GM23248 (cell line): ENCODE measurements around the gene RGS14. TPM values are rescaled to one million over a fixed set of nuclear protein-coding genes. Genes with fewer than 3 reads are reported as not detected.
"Not testable (repeated sequence)": the region's sequence is repeated elsewhere in the genome, so short reads cannot be mapped to it uniquely, and the experiment has no call there.

Experiments used
- DNase-seq: peaks from one replicate; pipeline ENCODE4 v3.0.0-alpha.2; 2015
- H2AFZ ChIP-seq: fragments of 200-600 bp; sonication (generic); 2 replicates; pipeline ENCODE4 v1.6.1; 2016; ENCODE audit warnings: antibody characterized with exemption
- H3F3A ChIP-seq: fragments of 200-600 bp; sonication (generic); 2 replicates; pipeline ENCODE4 v1.6.1; 2016; ENCODE audit warnings: mild to moderate bottlenecking, antibody characterized with exemption, mixed run types; ENCODE audit not compliant: insufficient read depth
- H3K27ac ChIP-seq: fragments of 200-600 bp; sonication (generic); 2 replicates; pipeline ENCODE4 v1.5.1; 2016; ENCODE audit warnings: mild to moderate bottlenecking
- H3K27me3 ChIP-seq: fragments of 200-600 bp; sonication (generic); replicated peaks from 2 replicates; pipeline ENCODE4 v1.6.1; 2016; ENCODE audit warnings: mild to moderate bottlenecking; ENCODE audit not compliant: insufficient read depth
- H3K36me3 ChIP-seq: fragments of 200-600 bp; sonication (generic); 2 replicates; pipeline ENCODE4 v1.6.1; 2016; ENCODE audit warnings: low read depth, mild to moderate bottlenecking
- H3K4me1 ChIP-seq: fragments of 200-600 bp; sonication (generic); 2 replicates; pipeline ENCODE4 v1.6.1; 2016; ENCODE audit warnings: mild to moderate bottlenecking; ENCODE audit not compliant: insufficient read depth
- H3K4me2 ChIP-seq: fragments of 200-600 bp; sonication (generic); one replicate; pipeline ENCODE4 v1.6.1; 2016; ENCODE audit warnings: mild to moderate bottlenecking; ENCODE audit not compliant: unreplicated experiment
- H3K4me3 ChIP-seq: fragments of 200-600 bp; sonication (generic); 2 replicates; pipeline ENCODE4 v1.5.1; 2016; ENCODE audit warnings: mild to moderate bottlenecking
- H3K79me2 ChIP-seq: fragments of 200-600 bp; sonication (generic); 2 replicates; pipeline ENCODE4 v1.6.1; 2016; ENCODE audit warnings: mild to moderate bottlenecking; ENCODE audit not compliant: insufficient read depth
- H3K9ac ChIP-seq: fragments of 200-600 bp; sonication (generic); 2 replicates; pipeline ENCODE4 v1.6.1; 2016; ENCODE audit warnings: mild to moderate bottlenecking
- H3K9me2 ChIP-seq: fragments of 200-600 bp; sonication (generic); 2 replicates; pipeline ENCODE4 v1.6.1; 2016; ENCODE audit warnings: mixed run types, mild to moderate bottlenecking, moderate library complexity; ENCODE audit not compliant: insufficient read depth
- H3K9me3 ChIP-seq: fragments of 200-600 bp; sonication (generic); one replicate; pipeline ENCODE4 v1.6.1; 2017; ENCODE audit warnings: low read depth
- H4K20me1 ChIP-seq: fragments of 200-600 bp; sonication (generic); 2 replicates; pipeline ENCODE4 v1.6.0; 2016; ENCODE audit not compliant: insufficient read depth
- EZH2 ChIP-seq: fragments of 200-600 bp; sonication (generic); IDR thresholded peaks from 2 replicates; pipeline ENCODE4 v1.6.1; 2018; ENCODE audit warnings: antibody characterized with exemption, mild to moderate bottlenecking; ENCODE audit not compliant: insufficient read depth, poor library complexity, severe bottlenecking
- EZH2phosphoT487 ChIP-seq: fragments of 200-600 bp; sonication (generic); IDR thresholded peaks from 2 replicates; pipeline ENCODE4 v1.6.1; 2018; ENCODE audit warnings: antibody characterized with exemption, moderate library complexity, mild to moderate bottlenecking, low read depth; ENCODE audit not compliant: insufficient read depth
- WGBS, 2 experiments: methylation state at CpG; one replicate each; pipeline ENCODE4 v1.1.6; 2015 to 2017; ENCODE audit warnings: low lambda C conversion rate in 2 of 2, low coverage in 1 of 2; ENCODE audit errors: missing lambda C conversion rate in 2 of 2; 5-methylcytosine and 5-hydroxymethylcytosine counted together
- in situ Hi-C: fragments of 300-500 bp; cut with MboI; formaldehyde crosslinking; loops from 2 replicates; pipeline ENCODE4 v1.15.0; 2020
- polyA plus RNA-seq: library from polyadenylated mRNA; unstranded; fragments of >200 nt; fragmentation: Nextera tagmentation; extraction: Ambion mirVana; gene quantifications from 2 replicates; pipeline ENCODE4 v1.2.1, GENCODE V29; 2016
- total RNA-seq: library from RNA; depleted of rRNA; stranded (reverse); fragments of >200 nt; shearing (Covaris generic); gene quantifications from 2 replicates; pipeline ENCODE4 v1.2.3, GENCODE V29; 2014

Gene RGS14
- total and polyA plus RNA-seq, 2 experiments from 2014 or later: 2.5 to 6.4 TPM

GRCh38 chr5:177409043-177409801 is 51.5 kb downstream of the RGS14 start, which contains the start of gene F12:
Gene F12 (minus strand): TSS chr5:177409564. CDS start chr5:177409527, 37 bp downstream.
- H3F3A ChIP-seq: no peaks in the 10 kb centered on the region
- H4K20me1 ChIP-seq: no peaks in the 10 kb centered on the region
- H3K4me3 ChIP-seq: no peak within 1 kb of the TSS
- H3K9me2 ChIP-seq: no peaks in the 10 kb centered on the region
- no peaks in the 10 kb centered on the region; the same call in 1 of the 2 replicates for H3K27me3 ChIP-seq
- H3K4me2 ChIP-seq: no peak within 1 kb of the TSS
- 76% methylated on average over 9 of the region's 9 CpGs for WGBS, 2 experiments
- no peak for TF ChIP-seq EZH2
- no peak for TF ChIP-seq EZH2phosphoT487
- H3K36me3 ChIP-seq: no peaks in the 10 kb centered on the region
- in situ Hi-C loops: no loop called here
- H3K4me1 ChIP-seq: no peaks in the 10 kb centered on the region
- no peaks in the 10 kb centered on the region for H3K79me2 ChIP-seq
- H3K9ac ChIP-seq: no peak within 1 kb of the TSS
- no peak within 1 kb of the TSS for H2AFZ ChIP-seq
- DNase-seq: no peak
- H3K27ac ChIP-seq: no peak within 1 kb of the TSS
- no peaks in the 10 kb centered on the region for H3K9me3 ChIP-seq

- Histone ChIP-seq H3K4me2 (no peak overlapping the region), H3K4me1 (no peaks in the 10 kb centered on the region), H3K79me2 (no peaks in the 10 kb centered on the region), H3K27me3 (no peaks in the 10 kb centered on the region; the same call in 1 of the 2 replicates), H3K36me3 (no peaks in the 10 kb centered on the region), H3K9me3 (no peaks in the 10 kb centered on the region), H3K9ac (no peak overlapping the region), H2AFZ (no peak overlapping the region), H4K20me1 (no peaks in the 10 kb centered on the region), H3K4me3 (no peak overlapping the region), H3K9me2 (no peaks in the 10 kb centered on the region), H3F3A (no peaks in the 10 kb centered on the region), H3K27ac (no peak overlapping the region)
- DNase-seq: no peak
- in situ Hi-C loops: no loop called here
- no peak for TF ChIP-seq EZH2phosphoT487
- TF ChIP-seq EZH2: no peak
- 78 to 82% methylated on average over 3 of the region's 3 CpGs for WGBS, 2 experiments
These were observed 52.9 kb downstream of the RGS14 start for GRCh38 chr5:177410575-177410974.

- TF ChIP-seq EZH2: no peak
- no peak for TF ChIP-seq EZH2phosphoT487
- Histone ChIP-seq H4K20me1 (no peaks in the 10 kb centered on the region), H3K4me1 (no peaks in the 10 kb centered on the region), H3K27ac (no peak overlapping the region), H2AFZ (no peak overlapping the region), H3K27me3 (no peaks in the 10 kb centered on the region; the same call in 1 of the 2 replicates), H3K4me2 (no peak overlapping the region), H3K9me2 (no peaks in the 10 kb centered on the region), H3F3A (no peaks in the 10 kb centered on the region), H3K4me3 (no peak overlapping the region), H3K79me2 (no peaks in the 10 kb centered on the region), H3K36me3 (no peaks in the 10 kb centered on the region), H3K9me3 (no peaks in the 10 kb centered on the region), H3K9ac (no peak overlapping the region)
- in situ Hi-C loops: no loop called here
- no peak for DNase-seq
- WGBS, 2 experiments: 76 to 78% methylated on average over 8 of the region's 8 CpGs
These were observed 55.0 kb downstream of the RGS14 start for GRCh38 chr5:177412603-177413233.

GRCh38 chr5:177414481-177414880 is 56.8 kb downstream of the RGS14 start:
- Histone ChIP-seq H2AFZ (no peak overlapping the region), H3K79me2 (no peaks in the 10 kb centered on the region), H3K9ac (no peak overlapping the region), H3F3A (no peaks in the 10 kb centered on the region), H3K4me2 (no peak overlapping the region), H3K4me1 (no peaks in the 10 kb centered on the region), H3K27ac (no peak overlapping the region), H3K36me3 (no peaks in the 10 kb centered on the region), H3K9me3 (no peaks in the 10 kb centered on the region), H4K20me1 (no peaks in the 10 kb centered on the region), H3K4me3 (no peak overlapping the region), H3K9me2 (no peaks in the 10 kb centered on the region), H3K27me3 (no peaks in the 10 kb centered on the region; the same call in 1 of the 2 replicates)
- DNase-seq: no peak
- WGBS, 2 experiments: 58 to 60% methylated on average over 3 of the region's 3 CpGs
- in situ Hi-C loops: no loop called here
- no peak for TF ChIP-seq EZH2
- no peak for TF ChIP-seq EZH2phosphoT487

- H3K4me2 ChIP-seq, H3K9ac ChIP-seq, H3K36me3 ChIP-seq, H3K9me3 ChIP-seq, H3K27ac ChIP-seq, H2AFZ ChIP-seq, H3K4me1 ChIP-seq, H3F3A ChIP-seq, DNase-seq, H3K9me2 ChIP-seq, H3K79me2 ChIP-seq, H3K27me3 ChIP-seq, H3K4me3 ChIP-seq, H4K20me1 ChIP-seq, in situ Hi-C loops: not testable (repeated sequence)
- 78% methylated on average over 5 to 6 of the region's 6 CpGs for WGBS, 2 experiments
These were observed 59.4 kb downstream of the RGS14 start for GRCh38 chr5:177417081-177417480.
